HG03280 (cell line): ENCODE data around the gene OR5AS1.
"Not testable (repeated sequence)": the region's sequence is repeated elsewhere in the genome, so short reads cannot be mapped to it uniquely, and the experiment has no call there.

Experiments used
- ATAC-seq: cut with Tn5 transposase; IDR thresholded peaks from one replicate; pipeline ENCODE4 v1.9.1; 2021; ENCODE audit warnings: mild to moderate bottlenecking, moderate library complexity; ENCODE audit not compliant: unreplicated experiment

OR5AS1 gene

DNA sequence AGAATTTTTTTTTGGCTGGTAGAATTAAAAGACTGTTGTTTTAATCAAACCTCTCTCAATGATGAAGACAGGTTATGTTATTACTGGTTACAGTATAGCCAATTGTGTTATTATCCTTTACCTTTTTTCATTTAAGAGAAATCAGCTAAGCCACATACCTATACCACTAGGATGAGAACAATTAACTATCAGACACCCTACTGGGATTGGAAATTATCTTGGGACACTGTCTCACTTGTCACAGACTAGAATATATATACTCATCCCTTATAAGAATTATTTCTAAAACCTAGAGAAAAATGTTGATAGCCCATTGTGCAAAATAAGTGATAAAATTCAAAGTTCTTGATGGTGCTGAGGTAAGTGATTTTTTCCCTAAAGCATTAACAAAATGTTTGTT, at the start of gene OR5AS1:
TSS of gene OR5AS1 (plus strand) at position 301 of the 400 bp plus-strand sequence. CDS start 2,765 bp downstream, outside the sequence.
- ATAC-seq, result no peak

DNA sequence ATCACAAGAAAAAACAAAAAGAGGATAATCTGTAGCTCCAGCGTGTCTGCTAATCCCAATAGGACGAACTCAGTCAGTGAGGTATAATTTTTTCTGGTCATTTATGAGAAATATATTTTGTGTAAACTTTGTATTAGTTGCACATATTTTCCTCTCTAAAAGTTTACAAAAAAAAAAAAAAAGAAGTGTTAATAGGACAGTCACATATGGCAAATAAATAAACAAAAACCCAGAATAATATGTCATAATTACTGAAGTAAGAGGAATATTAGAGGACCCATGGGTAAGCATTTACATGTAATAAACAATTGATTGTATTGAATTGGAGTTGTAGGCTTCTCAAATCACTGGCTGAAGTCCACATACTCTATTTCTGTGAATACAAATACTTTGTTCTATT, 32.9 kb upstream of the OR5AS1 start, which contains the start of gene OR5F1:
TSS of gene OR5F1 (minus strand) at position 101 of the 400 bp plus-strand sequence. CDS start at position 101, 0 bp downstream.
- ATAC-seq, result no peak

DNA sequence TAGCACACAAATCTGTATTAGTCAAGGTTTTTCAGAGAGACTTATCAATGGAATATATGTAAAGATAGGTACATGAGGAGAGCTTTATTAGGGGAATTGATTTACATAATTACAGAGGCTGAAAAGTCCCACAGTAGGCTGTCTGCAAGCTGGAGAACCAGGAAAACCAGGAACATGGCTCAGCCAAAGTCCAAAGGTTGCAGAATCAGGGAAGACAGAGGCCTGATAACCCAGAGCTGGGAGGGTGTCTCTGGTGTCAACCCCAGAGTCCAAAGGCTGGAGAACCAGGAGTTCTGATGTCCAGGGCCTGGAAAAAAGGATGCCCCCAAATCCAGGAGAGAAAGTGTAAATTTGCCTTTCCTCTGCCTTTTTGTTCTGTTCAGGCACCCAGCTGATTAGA, 16.7 kb upstream of the OR5AS1 start:
- no peak for ATAC-seq

DNA sequence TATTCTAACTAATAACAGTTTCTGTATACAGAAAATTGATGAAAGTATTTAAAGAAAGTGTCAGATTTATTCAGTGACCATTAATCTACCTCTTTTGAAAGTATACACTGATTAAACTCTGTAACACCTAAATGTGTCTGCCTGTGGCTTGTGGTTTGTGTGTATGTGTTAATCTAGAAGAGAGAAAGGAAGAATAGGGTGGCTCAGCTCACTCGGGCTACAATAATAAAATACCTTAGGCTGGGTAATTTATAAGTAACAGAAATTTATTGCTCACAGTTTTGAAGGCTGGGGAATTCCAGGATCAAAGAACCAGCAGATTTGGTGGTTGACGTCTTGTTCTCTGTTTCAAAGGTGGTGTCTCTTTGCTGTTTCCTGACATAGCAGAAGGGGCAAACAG, 13.6 kb upstream of the OR5AS1 start:
- no peak for ATAC-seq

DNA sequence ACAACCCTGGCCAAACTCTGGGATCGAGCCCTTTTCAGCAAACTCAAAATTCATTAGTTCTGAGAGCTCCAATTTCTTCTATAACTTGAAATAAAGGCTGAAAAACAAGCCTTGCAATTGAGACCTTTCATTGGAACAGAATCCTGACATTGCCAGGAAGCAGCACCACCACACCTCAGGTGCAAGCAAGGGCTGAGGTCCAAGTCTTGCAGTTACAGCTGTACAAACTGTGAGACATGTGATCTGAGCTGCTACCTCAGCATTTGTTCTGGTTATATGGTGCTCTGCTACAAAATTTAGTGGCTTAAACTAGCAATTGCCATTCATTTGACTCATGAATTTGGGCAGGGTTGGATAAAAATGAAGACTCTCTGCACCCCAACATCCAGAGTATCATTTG, 18.1 kb downstream of the OR5AS1 start:
- ATAC-seq, result no peak

DNA sequence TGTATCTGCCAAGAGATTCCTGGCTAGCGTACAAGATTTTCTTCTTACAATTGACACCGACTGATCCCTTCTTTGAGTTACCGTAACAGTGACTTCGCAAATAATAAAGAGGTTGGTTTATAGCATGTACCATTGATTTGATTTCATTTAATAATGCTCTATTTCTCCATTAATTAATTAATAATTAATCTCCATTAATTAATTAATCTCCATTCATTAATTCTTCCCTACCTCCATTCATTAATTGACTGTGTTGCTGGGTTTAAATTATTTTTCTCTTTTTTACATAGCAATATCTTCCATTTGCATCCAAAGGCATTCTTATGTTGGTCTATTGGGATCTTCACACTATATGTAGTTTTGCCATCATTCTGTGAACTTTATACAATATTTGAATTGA, 21.0 kb downstream of the OR5AS1 start:
- ATAC-seq, result no peak

DNA sequence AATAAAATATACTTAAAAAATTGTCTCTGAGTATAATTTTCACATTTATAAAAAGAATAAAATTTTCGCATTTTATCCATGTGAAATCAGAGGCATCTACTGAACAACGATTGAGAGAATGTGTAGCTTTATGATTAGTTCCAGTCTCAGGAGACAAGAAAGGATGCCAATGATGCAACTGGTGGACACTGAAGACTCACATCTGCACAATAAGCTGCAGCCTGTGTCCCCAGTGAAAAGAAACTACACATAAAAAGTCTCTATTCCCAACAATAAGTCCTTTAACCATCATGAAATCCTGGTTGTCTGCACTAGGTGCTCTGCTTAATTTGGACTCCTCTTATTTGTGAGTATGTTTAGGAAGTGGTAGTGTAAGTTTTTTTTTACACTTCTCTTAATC, 22.0 kb downstream of the OR5AS1 start:
- no peak for ATAC-seq

DNA sequence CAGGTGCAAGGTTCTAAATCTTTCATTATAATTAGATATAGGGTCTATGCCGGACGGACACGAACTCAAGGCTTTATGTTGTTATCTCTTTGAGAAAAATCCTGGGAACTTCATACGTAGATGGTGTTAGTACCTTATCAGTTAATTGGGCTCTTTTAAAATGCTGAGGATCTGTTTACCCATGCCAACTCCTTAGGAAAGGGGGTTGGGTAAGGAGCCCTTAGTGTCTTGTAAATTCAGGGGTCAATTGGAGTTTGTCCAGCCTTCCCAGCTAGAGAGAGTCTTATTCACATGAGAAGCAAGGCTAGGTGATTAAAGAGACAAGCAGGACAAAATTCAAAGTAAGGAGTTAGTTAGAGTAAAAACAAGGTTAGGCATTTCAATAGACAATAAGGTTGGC, 28.9 kb downstream of the OR5AS1 start:
- not testable (repeated sequence) for ATAC-seq

DNA sequence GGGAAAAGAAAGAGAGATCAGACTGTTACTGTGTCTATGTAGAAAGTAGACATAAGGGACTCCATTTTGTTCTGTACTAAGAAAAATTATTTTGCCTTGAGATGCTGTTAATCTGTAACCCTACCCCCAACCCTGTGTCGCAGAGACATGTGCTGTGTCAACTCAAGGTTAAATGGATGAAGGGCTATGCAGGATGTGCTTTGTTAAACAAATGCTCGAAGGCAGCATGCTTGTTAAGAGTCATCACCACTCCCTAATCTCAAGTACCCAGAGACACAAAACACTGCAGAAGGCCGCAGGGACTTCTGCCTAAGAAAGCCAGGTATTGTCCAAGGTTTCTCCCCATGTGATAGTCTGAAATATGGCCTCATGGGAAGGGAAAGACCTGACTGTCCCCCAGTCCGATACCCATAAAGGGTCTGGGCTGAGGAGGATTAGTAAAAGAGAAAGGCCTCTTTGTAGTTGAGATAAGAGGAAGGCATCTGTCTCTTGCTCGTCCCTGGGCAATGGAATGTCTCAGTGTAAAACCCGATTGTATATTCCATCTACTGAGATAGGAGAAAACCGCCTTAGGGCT, 30.3 kb downstream of the OR5AS1 start:
- not testable (repeated sequence) for ATAC-seq

DNA sequence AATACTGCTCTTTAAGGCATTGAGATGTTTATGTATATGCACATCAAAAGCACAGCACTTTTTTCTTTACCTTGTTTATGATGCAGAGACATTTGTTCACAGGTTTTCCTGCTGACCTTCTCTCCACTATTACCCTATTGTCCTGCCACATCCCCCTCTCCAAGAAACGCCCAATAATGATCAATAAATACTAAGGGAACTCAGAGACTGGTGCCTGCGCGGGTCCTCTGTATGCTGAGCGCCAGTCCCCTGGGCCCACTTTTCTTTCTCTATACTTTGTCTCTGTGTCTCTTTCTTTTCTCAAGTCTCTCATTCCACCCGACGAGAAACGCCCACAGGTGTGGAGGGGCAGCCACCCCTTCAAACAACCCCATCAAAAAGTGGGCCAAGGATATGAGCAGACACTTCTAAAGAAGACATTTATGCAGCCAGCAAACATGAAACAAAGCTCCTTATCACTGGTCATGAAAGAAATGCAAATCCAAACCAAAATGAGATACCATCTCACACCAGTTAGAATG, 30.9 kb downstream of the OR5AS1 start:
- not testable (repeated sequence) for ATAC-seq

DNA sequence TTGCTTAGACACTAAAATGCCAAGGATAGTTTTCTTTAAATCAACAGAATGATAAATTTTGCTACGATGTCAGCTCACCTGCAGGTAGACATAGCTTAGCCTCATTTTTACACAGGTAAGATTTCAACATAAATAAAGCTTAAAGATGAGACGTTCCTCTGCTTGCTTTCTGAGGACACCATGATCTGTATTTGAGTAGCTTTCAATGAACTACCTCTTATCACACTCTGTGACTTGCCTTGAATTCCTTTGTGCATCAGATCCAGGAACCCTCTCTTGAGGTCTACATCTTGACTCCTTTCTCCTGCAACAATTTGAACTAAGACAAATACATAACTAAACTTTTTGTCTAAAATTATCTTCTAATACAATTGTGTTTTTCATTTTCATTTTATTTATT, 39.5 kb downstream of the OR5AS1 start:
- no peak for ATAC-seq
